ENCODE data around the gene KCNH4. TPM values are rescaled to one million over a fixed set of nuclear protein-coding genes. Genes with fewer than 3 reads are reported as not detected.
A peak's percentile ranks its signal among the peaks of the same experiment; 100 is the strongest.
"Not testable (repeated sequence)": the region's sequence is repeated elsewhere in the genome, so short reads cannot be mapped to it uniquely, and the experiment has no call there.

KCNH4 gene
- total and polyA plus RNA-seq, 9 donors = 0.07 to 0.40 (median 0.12) TPM; not detected in 4

GRCh38 chr17:42224651-42225050 lies 43.7 kb upstream of the KCNH4 start:
- no peaks in the 10 kb centered on the region for H3K27me3 ChIP-seq
- no peaks in the 10 kb centered on the region for H3K9me3 ChIP-seq
- H3K27ac ChIP-seq = no peak overlapping the region
- TF ChIP-seq EP300 (IDR thresholded peaks at IDR 0.05) = no peak
- TF ChIP-seq POLR2A (IDR thresholded peaks at IDR 0.05) = no peak
- no peak for TF ChIP-seq CTCF (IDR thresholded peaks at IDR 0.05)
- peaks cover 10% of the 10 kb centered on the region for H3K4me1 ChIP-seq (ENCODE audit: insufficient read depth)
- no peak for DNase-seq
- H3K4me3 ChIP-seq = no peak overlapping the region
- 94 to 97% (median 96%) methylated on average over 6 of the region's 6 CpGs for WGBS, 3 donors
- H3K36me3 ChIP-seq = no peaks in the 10 kb centered on the region
- intact Hi-C loops (cut with DNase I) = no loop called here

GRCh38 chr17:42221886-42222745 lies 41.2 kb upstream of the KCNH4 start:
- Histone ChIP-seq H3K36me3 (no peaks in the 10 kb centered on the region), H3K9me3 (no peaks in the 10 kb centered on the region), H3K27ac (no peak overlapping the region), H3K27me3 (no peaks in the 10 kb centered on the region), H3K4me3 (no peak overlapping the region), H3K4me1 (ENCODE audit: insufficient read depth) (no peaks in the 10 kb centered on the region)
- no peak for DNase-seq
- 49 to 59% (median 59%) methylated on average over 3 of the region's 3 CpGs for WGBS, 3 donors
- TF ChIP-seq EP300 (IDR thresholded peaks at IDR 0.05) (no peak), CTCF (IDR thresholded peaks at IDR 0.05) (no peak), POLR2A (IDR thresholded peaks at IDR 0.05) (no peak)
- intact Hi-C loops (cut with DNase I) = no loop called here

GRCh38 chr17:42219280-42219679 lies 38.3 kb upstream of the KCNH4 start:
- no CpG with 5 or more reads among the region's 17 CpGs for WGBS, 3 donors
- H3K9me3 ChIP-seq; H3K27ac ChIP-seq; H3K27me3 ChIP-seq; intact Hi-C loops (cut with DNase I); H3K36me3 ChIP-seq; H3K4me1 ChIP-seq (ENCODE audit: insufficient read depth); H3K4me3 ChIP-seq; DNase-seq: not testable (repeated sequence)

- WGBS, 3 donors = 68 to 77% (median 71%) methylated on average over 2 of the region's 2 CpGs
- TF ChIP-seq EP300 (IDR thresholded peaks at IDR 0.05) = no peak
- TF ChIP-seq POLR2A (IDR thresholded peaks at IDR 0.05) = no peak
- no peak for TF ChIP-seq CTCF (IDR thresholded peaks at IDR 0.05)
- Histone ChIP-seq H3K4me1 (ENCODE audit: insufficient read depth) (peaks cover 4% of the 10 kb centered on the region), H3K27me3 (no peaks in the 10 kb centered on the region), H3K36me3 (no peaks in the 10 kb centered on the region), H3K27ac (peak overlapping the region in 1 of 2 donors; percentile 2), H3K9me3 (no peaks in the 10 kb centered on the region), H3K4me3 (no peak overlapping the region)
- DNase-seq = no peak
- intact Hi-C loops (cut with DNase I) = no loop called here
Measured at GRCh38 chr17:42214156-42214555, 33.2 kb upstream of the KCNH4 start.

GRCh38 chr17:42212382-42212781 lies 31.4 kb upstream of the KCNH4 start:
- TF ChIP-seq POLR2A (IDR thresholded peaks at IDR 0.05) (no peak), CTCF (IDR thresholded peaks at IDR 0.05) (no peak), EP300 (IDR thresholded peaks at IDR 0.05) (no peak)
- Histone ChIP-seq H3K36me3 (no peaks in the 10 kb centered on the region), H3K4me3 (no peak overlapping the region), H3K4me1 (ENCODE audit: insufficient read depth) (peaks cover 4% of the 10 kb centered on the region), H3K9me3 (no peaks in the 10 kb centered on the region), H3K27me3 (no peaks in the 10 kb centered on the region), H3K27ac (peak overlapping the region; percentile 31 to 78)
- 9 to 30% (median 9%) methylated on average over 7 of the region's 7 CpGs for WGBS, 3 donors
- intact Hi-C loops (cut with DNase I) = no loop called here
- peak in 3 of 5 donors; percentile 53 to 63 (median 60) for DNase-seq

- H3K36me3 ChIP-seq; H3K9me3 ChIP-seq; H3K4me3 ChIP-seq; H3K4me1 ChIP-seq (ENCODE audit: insufficient read depth); H3K27me3 ChIP-seq; intact Hi-C loops (cut with DNase I): not testable (repeated sequence)
- DNase-seq = peak; percentile 88 to 93 (median 91)
- WGBS, 3 donors = 11 to 19% (median 11%) methylated on average over 9 of the region's 9 CpGs
- H3K27ac ChIP-seq = peak overlapping the region; percentile 20 to 78
Measured at GRCh38 chr17:42211921-42212341, 31.0 kb upstream of the KCNH4 start.

All from ovary (tissue), 9 donors.